Measurements from ENCODE around the gene PTGER3.

Gene PTGER3

GRCh38 chr1:71047635-71048607 is at the start of gene PTGER3:
TSS of gene PTGER3 (minus strand) at chr1:71047816. CDS start at chr1:71047577, 239 bp downstream.
- peak; percentile 34 to 43 for DNase-seq

- DNase-seq = no peak
These were observed 47.3 kb upstream of the PTGER3 start for GRCh38 chr1:71094913-71095312.

GRCh38 chr1:71093938-71094337 is 46.3 kb upstream of the PTGER3 start:
- DNase-seq = no peak

DNA sequence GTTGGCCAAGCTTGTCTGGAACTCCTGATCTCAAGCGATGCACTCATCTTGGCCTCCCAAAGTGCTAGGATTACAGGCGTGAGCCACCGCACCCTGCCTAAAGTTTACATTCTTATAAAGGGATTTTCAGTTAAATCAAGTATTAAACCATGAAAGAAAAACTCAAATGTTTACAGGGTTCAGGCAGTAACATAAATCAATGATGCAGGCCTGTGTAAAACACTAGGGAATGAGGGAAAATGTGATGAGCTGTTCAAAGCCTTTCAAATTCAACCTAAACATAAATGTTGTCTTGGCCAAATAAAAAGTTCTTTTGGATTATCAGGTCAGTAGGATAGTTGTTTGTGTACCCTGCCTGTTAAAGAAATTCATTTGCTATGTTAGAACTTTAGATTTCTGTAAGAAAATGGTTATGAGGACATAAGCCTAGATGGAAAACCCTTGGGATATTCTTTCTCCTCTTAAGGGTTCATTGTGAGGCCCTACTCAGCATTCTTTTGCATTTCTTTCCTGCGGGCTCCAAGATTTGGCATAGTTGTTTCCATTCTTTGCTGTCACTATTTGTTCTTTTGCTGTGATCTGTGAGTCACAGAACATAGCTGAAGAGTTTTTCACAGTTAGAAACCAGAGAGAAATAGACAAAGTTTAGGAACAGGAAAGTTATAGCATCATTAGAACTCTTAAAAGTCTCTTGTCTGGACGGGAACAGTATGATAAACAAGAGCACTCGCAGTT is 42.1 kb upstream of the PTGER3 start:
- no peak for DNase-seq

DNA sequence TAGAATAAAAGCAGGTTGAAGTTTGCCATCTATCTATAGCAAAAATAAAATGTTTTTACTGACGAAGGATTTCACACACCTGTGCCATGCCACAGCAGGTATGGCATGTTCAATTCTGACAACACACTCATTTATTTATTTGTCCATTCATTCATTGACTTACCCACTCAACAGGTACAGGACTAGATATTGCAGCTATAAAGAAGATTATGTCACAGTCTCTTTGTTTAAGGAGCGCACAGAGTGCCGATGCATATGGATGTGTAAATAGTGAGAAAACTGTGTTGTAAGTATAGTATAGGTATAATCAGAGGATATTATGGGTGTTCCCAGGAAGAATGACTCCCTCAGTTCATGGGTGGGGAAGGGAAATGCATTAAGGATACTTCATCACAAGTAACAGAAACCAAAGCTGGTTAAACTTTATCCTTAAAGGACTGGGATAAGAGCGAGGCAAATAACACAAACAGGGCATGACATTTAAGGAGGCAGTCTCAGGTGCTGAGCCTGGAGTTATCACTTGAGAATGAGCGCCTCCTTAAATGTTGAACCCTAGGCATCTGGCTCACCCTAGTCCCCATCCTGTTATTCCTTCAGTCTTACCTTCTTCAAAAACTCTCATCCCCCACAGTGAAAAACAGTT is 41.1 kb upstream of the PTGER3 start:
- no peak for DNase-seq

- DNase-seq = no peak
These were observed 40.1 kb upstream of the PTGER3 start for GRCh38 chr1:71087713-71088112.

DNA sequence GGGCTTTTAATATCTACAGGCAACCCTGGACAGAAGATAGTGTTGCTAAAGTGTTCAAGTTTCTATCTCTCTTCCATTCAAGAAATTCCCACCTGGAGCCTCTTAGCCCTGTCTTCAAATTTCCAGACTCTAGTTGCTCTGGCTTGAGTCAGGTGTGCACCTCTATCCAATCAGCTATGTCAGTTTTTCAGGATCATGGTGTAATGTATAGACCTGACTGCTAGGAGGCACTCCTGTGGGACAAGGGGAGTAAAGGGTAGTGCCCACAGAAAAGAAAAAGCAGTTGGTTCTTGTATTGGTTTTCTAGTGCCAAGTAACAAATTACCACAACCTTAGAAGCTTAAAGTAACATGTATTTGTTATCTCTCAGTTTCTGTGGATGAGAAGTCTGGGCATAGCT is 39.4 kb upstream of the PTGER3 start:
- no peak for DNase-seq

DNA sequence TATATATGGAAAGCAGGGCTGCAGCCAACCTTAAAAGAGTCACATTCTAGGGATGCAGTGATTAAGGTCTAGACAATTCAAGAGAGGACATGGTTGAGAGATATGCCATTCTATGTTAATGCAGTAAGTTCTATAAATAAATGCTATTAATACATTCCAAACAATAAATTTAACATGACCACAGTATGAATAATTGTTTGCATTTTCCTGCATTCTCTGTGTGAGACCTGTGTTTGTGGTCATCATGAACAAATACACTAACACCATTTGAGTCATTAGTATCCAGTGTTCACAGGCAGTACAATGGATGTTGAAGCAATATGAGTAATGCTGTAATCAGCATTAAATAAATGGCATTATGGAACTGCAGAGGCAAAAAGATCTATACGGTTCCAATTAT is 38.7 kb upstream of the PTGER3 start:
- no peak for DNase-seq

GRCh38 chr1:71083271-71083670 is 35.7 kb upstream of the PTGER3 start:
- no peak for DNase-seq

- no peak for DNase-seq
These were observed 34.1 kb upstream of the PTGER3 start for GRCh38 chr1:71081697-71082080.

GRCh38 chr1:71080739-71081696 is 33.4 kb upstream of the PTGER3 start, which contains the start of gene ZRANB2:
TSS of gene ZRANB2 (minus strand) at chr1:71081035. CDS start at chr1:71080995, 40 bp downstream.
- DNase-seq = peak; percentile 89 to 90

DNA sequence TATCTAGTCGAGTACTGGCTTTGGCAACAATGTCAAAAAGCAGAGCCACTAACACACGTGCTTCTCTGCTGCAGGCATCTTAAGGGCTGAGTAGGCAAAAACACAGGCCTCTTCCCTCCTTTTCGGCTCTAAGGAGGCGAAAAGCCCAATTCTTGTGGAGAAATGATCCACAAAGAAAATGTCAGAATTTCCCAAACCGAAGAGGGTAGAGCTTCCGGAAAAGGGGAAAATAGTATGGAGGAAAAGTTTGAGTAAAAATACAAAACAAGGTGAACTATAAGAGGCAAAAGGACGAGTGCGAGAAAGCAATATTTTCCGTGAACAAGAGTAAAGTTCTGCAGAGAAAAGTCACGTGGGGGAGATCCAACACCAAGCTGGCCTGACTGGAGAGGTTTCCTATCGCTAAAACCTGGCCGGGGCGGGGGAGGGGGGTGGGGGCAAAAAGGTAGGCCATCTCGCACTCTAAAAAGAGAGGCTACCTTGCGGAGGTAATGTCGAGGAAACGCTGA is 32.7 kb upstream of the PTGER3 start:
- DNase-seq = peak in 1 of 2 experiments; percentile 30

GRCh38 chr1:71074681-71075080 is 27.1 kb upstream of the PTGER3 start:
- no peak for DNase-seq

- no peak for DNase-seq
These were observed 24.7 kb upstream of the PTGER3 start for GRCh38 chr1:71072273-71072672.

GRCh38 chr1:71071720-71072119 is 24.1 kb upstream of the PTGER3 start:
- DNase-seq = no peak

- no peak for DNase-seq
These were observed 21.0 kb upstream of the PTGER3 start for GRCh38 chr1:71068325-71069240.

DNA sequence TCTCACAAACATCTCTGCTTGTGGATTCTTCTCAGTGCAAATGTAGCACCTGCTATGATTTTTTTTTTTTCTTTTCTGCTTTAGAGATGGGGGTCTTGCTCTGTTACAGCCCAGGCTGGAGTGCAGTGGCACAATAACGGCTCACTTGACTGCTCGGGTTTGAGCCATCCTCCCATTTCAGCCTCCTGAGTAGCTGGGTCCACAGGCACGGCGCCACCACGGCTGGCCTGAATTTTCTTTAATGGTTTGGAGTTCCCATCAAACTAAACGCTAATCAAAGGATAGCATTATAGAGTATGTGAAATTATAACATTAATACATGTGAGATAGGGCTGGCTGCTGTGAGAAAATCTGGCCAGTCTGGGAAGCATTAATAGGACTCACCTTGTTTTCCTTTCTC is 7.2 kb upstream of the PTGER3 start:
- DNase-seq = no peak

- no peak for DNase-seq
These were observed 6.7 kb upstream of the PTGER3 start for GRCh38 chr1:71054281-71054731.

DNA sequence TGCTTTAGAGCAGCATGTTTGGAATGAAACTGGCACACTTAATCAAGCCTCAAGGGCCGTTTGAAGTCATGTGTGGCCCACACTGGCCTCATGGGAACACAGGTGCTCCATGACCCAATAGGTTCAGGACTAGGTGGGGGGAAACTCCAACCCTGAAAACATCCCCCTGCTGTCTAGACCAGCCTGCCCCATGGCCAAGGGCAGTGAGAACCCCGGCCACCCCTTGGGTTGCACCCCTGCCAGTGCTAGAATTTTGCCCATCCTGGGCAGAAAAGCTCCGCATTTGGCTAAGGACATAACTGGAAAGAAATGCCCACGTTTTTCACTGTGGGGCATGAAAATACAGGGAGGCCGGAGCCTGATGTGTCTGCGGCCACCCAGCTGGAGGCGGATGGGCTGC is 6.1 kb upstream of the PTGER3 start:
- no peak for DNase-seq

- no peak for DNase-seq
These were observed 5.5 kb upstream of the PTGER3 start for GRCh38 chr1:71053146-71053545.
